HG03045 (cell line): ENCODE results near the gene TSPAN7.

Experiments used
- ATAC-seq: cut with Tn5 transposase; IDR thresholded peaks from one replicate; pipeline ENCODE4 v1.9.1; 2021; ENCODE audit warnings: mild to moderate bottlenecking, moderate library complexity; ENCODE audit not compliant: unreplicated experiment

Gene TSPAN7

DNA sequence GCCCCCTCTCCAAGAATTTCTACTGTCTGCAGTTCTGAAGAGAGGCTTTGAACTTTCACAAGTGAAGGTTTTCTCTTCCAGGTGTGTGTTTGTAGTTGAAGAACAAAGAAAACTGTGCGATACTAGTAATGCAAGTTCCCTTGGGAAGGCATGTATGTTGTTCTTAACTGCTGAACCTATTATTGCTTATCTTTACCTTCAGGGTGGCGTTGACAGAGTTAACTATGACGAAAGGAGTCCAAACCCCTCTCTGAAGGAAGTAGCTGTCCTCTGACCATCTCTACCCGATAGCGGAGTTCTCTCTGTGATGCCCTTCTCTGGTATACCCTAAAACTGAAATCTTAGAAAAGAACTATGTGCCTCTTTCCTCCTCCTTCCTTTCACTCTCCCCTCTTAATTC lies 79.9 kb downstream of the TSPAN7 start:
- ATAC-seq, result no peak

DNA sequence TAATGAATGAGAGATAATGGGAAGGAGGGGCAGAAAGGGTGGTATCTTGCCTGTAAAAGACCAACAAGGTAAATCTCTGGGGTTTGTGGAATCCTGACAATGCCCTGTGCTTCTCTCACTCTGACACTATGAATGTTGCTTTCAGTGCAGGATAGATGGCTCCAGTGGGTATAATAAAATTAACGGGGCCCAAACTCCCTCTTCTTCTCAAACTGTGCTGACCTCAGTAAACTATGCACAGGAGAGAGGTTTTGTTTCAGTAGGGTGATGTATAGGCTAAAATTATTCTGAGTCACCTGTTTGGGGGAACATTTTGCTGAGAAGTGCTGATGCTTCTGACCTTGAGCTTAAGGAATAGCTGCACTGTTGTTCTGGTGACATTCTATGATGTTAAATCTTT lies 82.6 kb downstream of the TSPAN7 start:
- no peak for ATAC-seq

DNA sequence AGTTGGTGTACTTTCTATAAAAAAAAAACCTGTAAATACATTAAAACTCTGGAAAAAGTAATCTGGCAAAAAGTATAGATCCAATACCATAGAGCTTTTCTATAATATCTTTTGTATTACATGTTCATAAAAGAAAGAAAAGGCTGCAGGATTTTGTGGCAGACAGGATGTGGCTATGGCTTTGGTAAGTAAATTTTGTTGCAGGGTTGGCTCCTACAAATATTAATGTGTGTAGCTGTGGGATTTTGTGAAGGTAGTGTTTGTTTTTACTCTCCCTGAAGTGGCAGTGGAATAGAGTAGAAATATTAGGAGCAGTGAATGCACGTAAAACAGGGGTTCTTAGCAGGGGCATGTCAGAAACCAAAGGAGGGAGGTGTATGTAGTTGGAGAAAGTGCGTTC lies 84.8 kb downstream of the TSPAN7 start:
- ATAC-seq, result no peak

DNA sequence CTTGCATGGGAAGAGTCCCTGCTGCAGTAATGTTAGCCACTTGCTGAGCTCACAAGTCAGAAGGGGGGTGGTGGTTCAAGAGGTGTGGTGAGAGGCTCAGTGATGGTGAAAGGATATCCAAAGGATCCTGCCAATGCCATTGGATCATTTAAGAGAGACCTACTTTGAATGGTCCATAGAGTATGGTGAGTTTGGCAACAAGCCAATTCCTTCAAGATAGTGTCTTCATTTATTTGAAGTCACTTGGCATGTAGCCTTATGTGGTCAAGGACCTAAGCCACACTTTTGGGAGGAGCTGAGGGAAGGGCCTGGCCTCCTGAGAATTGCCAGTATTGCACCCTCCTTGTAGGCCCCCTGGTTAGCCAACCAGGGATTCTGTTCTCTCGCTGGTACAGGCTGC lies 87.9 kb downstream of the TSPAN7 start:
- ATAC-seq, result no peak

DNA sequence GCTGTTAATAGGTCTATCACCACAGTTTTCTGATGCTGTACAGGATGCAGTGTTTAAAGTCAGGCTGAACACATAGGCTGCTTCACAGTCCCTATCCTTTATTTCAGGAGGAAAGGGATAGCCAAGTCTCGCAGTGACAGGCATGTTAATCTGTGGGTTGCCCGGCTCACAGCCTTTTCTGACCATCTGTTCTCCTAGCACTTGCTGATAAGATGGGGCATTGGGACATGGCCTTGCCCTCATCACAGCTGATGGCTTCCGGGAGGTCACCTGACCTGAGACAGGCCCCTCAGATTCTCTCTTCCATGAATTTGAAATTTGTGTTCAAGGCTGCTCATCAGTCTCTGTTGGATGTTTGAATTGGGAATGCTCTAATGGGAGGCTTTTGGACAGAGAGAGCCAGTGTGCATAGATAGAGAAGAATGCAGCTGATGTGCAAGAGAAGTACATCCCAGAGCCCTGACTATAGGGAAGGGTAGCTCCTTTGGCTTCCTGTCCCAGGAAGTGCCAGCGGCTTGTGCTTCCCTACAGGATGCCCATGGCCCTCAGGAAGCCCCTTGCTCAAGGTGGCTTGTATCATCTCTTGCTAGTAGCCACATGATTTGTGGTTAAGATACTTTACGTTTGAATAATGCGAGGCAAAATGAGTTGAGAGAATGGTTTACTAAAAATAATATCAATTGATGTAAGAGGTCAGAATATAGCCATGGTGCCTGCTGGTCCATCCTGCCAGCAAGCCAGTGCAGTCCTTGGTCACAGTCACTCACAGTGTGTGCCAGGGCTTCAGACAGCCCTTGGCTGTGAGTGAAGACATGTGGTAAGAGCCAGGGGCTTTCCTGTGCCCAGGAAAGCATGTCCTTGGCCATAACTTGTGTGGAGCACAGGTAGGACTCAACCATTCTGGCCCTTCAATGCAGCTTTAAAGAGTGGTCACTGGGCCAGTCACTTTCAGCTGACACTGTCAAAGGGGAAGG lies 88.6 kb downstream of the TSPAN7 start:
- no peak for ATAC-seq

DNA sequence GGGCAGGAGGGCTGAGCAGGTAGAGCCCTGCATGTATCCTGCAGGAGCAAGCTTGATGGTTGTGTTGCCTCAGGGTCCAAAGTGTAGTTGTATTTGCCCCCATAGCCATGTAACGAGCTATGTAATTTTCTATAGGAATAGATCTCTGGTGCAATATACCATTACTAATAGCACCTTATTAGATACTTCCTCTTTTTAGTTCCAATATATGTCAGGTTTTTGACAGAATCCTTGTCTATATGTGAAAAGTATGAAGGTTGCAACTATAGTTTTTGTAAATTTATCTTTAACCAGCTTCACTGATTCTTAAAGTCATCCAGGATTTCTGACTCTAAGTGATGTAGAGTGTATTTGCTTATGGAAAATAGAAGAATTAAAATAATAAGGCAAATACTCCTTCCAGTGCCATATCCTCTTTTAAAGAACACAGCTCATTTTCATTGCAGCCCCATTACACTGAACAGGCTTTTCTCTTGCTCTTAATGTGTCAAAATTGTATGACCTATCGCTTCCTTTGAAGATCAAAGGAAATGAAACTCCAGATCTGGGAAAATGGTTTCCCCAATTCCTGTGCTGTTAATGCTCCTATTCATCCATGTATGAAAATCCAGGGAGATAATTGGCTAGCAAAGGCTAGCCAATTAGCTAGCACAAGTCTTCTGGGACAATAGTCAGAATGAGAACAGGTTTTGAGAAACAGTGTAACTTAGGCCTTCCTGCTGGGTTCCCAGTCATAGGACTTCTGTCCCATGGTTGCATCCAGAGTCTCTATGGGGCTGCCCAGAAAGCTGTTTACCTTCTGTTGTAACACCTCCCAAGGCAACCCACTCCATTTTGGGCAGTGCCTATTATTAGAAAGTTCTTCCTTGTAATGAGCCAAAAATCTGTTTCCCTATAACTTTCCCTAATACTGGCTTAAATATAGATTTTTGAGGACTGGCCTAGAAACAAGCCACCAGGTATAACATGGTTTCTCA lies 90.6 kb downstream of the TSPAN7 start:
- ATAC-seq, result no peak

DNA sequence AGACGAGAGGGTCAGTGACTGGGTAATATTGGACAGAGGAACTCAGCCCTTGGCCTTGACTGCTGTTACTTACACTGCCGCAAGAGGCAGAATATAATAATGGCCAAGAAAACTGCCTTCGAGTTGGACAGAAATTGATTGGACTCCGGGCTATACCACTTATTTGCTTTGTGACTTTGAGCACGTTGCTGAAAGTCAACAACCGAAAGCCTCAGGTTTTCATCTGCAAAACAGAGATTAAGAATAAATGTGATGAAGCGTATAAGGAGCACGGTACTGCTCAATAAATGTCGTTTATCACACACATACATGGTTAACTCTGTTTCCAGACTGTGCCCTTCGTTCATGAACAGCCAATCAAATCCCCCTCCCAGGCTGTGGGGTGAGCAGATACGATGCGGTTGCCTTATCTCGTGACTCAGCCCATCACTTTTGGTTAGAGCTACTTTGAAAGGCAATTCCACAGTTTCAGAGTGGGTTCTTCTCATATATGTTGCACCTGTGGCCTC lies 91.6 kb downstream of the TSPAN7 start:
- ATAC-seq, result no peak

DNA sequence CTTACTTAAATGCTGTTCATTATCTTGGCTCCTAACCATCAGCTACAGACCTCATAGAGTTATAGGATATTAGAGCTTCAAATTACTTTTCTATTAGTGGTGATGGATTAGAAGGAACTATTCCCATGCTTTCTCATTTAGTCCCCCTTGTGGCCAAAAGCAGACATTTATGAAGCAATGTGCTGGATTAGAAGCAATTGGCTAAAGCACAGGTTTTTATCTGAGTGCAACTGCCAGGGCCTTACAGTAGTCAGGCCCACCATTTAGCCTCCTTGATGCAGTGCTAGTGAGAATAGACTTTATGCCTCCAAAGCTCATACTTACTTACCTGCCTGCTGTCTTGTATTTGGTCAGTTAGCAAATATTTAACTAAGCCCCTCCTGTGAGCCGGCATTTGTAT lies 93.0 kb downstream of the TSPAN7 start:
- no peak for ATAC-seq

DNA sequence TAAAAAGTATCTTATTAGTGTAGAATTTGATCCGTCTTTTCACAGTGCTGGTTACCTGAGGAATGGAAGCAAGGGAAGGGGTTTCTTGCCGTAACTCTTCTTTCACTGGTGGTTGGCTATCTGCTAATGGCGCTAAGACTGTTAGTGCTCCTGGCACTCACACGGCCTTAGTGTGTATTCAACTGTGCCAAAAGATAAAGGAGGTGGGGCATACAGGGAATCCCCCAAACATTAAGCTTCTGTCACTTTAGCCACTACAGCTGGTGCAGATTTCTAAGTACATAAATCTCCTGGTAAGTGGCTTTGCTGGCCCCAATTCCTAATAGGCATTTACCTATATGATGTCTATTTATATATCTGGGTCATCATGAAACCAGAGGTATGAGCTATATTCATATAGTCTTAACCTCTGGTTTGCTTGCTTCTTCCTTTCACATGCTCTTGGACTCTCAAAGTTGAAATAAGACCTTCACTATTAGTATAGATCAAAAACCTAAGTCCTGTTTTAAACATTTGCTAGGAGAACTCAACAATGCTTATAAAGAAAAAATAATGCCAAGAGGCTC lies 95.1 kb downstream of the TSPAN7 start:
- ATAC-seq, result no peak

DNA sequence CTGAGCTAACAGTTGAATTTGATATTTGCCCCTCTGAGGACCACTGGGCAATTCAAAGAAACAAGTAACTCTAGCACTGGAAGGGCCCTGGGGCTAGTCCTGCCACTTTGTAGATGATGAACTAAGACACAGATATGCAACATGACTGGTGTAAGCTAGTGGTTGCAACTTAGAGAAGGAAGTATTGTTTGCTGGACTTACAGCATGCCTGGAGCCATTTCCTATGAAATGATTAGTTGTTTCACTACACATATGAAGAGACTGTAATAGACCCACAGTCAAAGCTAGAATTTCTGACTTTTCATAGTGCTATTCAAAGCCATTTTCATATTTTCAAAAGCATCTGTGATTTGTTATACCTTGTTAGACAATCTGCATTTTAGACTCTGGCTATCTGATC lies 96.2 kb downstream of the TSPAN7 start:
- ATAC-seq, result no peak

DNA sequence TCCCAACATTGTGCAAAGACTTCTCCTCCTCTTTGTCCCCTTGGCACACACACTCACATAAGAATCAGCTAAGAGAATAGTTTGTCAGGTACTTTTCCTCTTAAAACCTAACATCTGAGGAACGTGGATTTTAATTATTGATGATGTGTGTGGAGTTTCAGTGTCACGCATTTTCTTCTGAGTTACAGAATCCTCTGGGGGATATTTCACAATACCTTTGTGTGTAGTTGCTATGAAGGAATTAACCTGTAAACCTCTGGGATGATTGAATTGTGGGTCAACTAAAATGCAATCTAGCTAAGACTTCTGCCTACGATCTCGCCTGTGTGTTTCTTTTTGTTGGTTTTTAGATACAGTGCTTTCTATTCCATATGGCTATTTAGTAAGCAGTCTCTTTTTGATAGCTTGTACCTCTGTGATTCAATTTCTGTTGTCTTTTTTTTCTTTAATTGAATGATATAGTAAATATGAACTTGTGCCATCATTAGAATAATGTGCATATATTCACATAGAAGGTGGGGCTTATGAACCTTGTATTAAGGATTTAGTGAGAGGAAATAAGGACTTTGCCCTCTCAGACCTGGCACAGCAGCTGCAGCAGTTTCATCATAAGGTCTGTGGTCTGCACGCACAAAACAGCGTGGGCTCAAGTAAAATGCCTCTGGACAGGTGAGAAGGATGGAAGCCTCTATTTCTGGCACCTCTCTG lies 99.2 kb downstream of the TSPAN7 start:
- no peak for ATAC-seq

DNA sequence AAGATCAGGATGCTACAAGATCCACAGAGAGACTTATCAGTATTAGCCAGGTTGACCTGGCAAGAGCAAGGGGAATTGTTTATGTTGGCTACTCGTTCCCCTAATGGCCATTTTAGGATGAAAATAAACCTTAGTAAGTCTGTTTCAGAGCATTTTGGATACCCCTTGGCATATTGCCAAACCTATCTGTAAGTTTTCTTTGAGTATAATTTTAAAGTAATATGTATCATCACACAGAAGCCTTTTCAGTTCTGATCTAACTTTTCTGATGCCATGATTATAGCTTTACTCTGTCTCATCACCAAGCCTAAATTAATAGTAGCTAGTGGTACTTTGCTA lies 99.7 kb downstream of the TSPAN7 start:
- no peak for ATAC-seq

DNA sequence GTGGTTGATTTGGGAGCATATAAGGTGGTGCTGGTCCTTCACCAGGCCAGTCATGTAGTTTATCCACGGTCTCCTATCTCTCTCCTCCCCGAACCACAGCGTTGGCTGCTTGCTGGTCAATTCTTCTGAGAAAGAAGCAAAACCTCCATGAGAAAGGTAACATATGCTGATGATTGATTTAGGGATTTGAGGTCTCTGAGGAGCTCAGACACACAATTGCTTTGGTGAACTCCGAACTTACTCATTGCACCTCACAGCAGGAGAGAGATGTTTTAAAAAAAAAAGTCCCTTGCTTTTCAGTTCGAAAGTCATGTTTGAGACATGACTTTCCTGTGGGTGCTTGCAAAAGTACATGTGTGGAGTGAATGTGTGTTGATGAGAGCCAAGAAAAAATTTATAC lies 100.2 kb downstream of the TSPAN7 start:
- no peak for ATAC-seq

DNA sequence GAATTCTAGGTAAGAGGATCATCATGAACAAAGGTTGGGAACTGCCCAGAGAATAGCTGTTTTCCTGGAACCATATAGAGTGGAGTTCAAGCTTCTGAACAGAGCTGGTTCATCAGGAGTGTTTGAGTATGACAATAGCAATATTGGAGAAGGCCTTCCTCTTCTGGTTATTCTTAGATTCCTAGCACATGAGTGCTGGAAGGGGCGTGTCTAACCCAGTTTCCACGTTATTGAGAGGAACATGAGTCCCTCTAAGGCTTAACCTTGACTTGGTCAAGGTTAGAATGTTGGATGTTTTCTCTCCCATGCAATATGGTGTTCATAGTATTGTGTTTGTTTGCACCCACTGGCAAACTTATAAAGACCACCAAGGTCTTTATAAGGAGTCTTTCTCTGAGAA lies 101.3 kb downstream of the TSPAN7 start:
- ATAC-seq, result no peak

DNA sequence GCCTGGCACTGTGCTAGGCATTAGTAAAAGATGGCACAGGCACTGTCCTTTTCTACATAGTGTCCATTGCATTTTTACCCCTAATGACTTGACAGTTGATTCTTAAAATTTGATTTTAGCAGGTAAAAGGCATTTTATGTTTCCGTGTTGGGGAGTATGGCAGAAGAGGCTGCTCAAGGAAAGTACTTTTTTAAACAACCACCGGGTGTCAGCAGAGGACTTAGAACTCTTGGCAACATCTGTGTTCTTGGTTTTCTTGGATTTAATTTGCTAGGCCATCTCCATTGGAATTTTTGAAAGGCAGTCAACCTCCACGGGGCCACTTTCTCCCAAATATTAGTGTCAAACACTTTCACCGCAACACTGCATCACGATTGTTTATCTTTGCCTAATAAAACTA lies 102.9 kb downstream of the TSPAN7 start:
- ATAC-seq, result no peak

DNA sequence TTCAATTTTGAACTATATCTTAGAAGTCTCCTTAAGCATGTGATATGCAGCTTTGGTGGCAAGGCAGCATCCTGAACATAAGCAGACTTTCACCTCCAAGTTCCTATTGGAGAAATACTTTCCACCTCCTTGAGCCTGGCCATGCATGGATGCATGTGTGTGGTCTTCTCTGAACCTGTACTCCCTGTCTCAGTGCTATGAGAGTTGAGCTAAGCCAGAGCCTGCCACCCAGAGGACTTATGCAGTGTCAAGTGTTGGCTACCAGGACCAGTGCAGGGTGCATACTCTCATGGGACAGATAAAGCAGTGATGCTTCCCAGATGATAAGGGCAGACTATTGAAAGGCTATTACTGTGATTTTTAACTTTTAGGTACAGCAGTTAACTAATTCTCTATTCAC lies 105.6 kb downstream of the TSPAN7 start:
- no peak for ATAC-seq

DNA sequence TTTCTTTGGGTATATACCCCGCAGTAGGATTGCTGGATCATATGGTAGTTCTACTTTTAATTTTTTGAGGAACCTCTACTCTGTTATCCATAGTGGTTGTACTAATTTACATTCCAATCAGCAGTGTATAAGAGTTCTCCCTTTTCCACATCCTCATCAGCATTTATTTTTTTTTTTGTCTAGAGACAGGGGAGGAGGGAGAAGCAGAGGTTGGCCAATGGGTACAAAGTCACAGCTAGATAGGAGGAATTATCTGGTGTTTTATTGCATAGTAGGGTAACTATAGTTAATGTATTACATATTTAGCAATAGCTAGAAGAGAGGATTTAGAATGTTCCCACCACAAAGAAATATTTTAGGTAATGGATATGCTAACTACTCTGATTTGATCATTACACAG lies 107.4 kb downstream of the TSPAN7 start:
- no peak for ATAC-seq

DNA sequence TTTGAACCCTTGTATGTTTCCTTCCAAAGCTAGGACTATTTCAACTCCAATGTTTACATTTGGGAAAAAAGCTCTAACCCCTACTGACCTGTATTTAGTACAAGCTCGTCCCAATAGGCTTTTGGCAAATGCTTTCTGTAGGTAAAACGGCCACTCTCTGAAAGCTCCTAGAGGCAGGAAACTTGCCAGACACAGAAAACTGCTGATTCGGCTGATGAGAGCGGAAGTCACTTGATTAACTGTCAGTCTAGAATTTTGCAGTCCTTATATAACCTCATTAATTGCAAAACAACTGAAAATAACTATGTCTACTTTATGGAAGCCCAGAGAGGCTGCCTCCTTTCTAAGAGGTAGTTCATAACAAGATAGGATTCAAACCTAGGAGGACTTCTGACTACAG lies 108.1 kb downstream of the TSPAN7 start:
- no peak for ATAC-seq

DNA sequence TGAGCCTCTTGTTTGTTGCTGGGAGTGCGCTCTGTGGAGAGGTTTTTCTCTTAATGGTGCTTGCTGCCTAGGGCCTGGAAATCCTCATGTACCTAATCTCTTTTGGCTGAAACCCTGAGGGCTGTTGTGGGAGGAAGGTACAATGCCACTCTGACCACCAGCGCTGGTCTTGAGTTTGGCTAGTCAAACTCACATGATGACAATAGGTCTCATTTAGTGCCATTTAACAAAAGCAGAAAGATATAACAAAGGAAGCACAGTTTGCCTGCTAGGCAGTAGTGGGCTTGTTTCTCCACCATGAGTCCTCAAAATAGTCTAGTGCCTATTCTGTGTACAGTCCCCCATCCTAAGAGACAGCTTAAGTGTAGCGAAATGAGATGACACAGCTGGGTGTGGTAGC lies 111.3 kb downstream of the TSPAN7 start:
- no peak for ATAC-seq

DNA sequence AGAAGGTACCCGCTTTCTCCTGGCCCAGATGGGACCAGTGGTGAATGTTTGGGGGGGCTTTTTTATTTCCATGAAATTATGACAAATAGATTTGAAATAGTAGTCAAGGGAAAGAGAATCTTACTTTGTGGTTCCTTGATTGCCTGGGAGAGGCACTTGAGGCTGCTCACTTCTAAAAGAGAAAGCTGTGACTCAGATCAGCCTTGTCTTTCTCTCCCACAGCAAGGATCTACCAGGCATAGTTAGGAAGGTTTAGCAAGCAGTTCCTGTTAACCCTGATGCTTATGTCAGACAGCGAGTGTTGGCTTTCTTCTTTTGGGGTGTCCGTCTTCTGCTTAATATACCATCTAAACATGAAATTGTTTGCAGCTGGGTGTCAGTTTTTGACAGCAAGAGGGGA lies 114.5 kb downstream of the TSPAN7 start:
- no peak for ATAC-seq

DNA sequence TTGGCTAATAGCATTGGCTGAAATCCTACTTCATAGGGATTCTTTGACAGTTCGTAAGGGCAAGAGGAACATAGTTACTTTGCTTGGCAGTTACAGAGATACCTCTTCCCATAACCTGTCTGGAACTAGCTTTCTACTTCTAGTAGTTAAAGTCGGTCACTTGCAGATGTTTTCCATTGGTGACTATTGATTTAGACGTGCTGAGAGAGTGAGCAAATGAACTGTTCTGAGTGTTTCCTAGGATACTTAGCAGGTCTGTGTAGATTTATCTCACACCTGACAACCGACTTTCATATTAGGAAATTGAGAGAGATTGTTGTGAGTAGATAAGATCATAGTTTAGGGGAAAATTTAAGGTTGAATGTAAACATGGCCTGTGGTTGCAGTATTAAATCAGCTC lies 116.8 kb downstream of the TSPAN7 start:
- ATAC-seq, result no peak
